Neural cell (in vitro differentiated cells): Measurements from ENCODE around the gene ADM. TPM values are rescaled to one million over a fixed set of nuclear protein-coding genes. Genes with fewer than 3 reads are reported as not detected.

ENCODE experiments used
- H2AFZ ChIP-seq: fragments of 200-600, 300-800 bp; sonication (generic), shearing (Covaris generic); 2 replicates; pipeline ENCODE4 v1.6.0; 2014; ENCODE audit warnings: low read depth, mild to moderate bottlenecking, antibody characterized with exemption, low read length, moderate library complexity
- H3F3A ChIP-seq: fragments of 200-600 bp; shearing (Covaris generic); 2 replicates; pipeline ENCODE4 v1.6.1; 2016; ENCODE audit warnings: mild to moderate bottlenecking, moderate library complexity, mixed read lengths, antibody characterized with exemption, low read length; ENCODE audit not compliant: insufficient read depth, poor library complexity, severe bottlenecking
- H3K27ac ChIP-seq: fragments of 200-600, 300-800 bp; sonication (generic), shearing (Covaris generic); 2 replicates; pipeline ENCODE4 v1.5.1; 2014; ENCODE audit warnings: mild to moderate bottlenecking, low read length, moderate library complexity
- H3K27me3 ChIP-seq: fragments of 300-800, 200-600 bp; sonication (generic), shearing (Covaris generic); 2 replicates; pipeline ENCODE4 v1.6.0; 2014; ENCODE audit warnings: mild to moderate bottlenecking, low read depth, low read length, moderate library complexity; ENCODE audit not compliant: insufficient read depth
- H3K36me3 ChIP-seq: fragments of 300-800, 200-600 bp; sonication (generic), shearing (Covaris generic); 2 replicates; pipeline ENCODE4 v1.5.1; 2014; ENCODE audit warnings: mild to moderate bottlenecking, antibody characterized with exemption, low read length, moderate library complexity; ENCODE audit not compliant: insufficient read depth
- H3K4me2 ChIP-seq: fragments of 300-800, 200-600 bp; sonication (generic), shearing (Covaris generic); 2 replicates; pipeline ENCODE4 v1.6.0; 2014; ENCODE audit warnings: mild to moderate bottlenecking, low read length
- H3K4me3 ChIP-seq: fragments of 300-800, 200-600 bp; sonication (generic), shearing (Covaris generic); 2 replicates; pipeline ENCODE4 v1.5.1; 2014; ENCODE audit warnings: mild to moderate bottlenecking, low read length, moderate library complexity
- H3K79me2 ChIP-seq: fragments of 200-600 bp; shearing (Covaris generic); replicated peaks from 2 replicates; pipeline ENCODE4 v1.6.0; 2014; ENCODE audit warnings: mild to moderate bottlenecking, low read length, moderate library complexity; ENCODE audit not compliant: insufficient read depth
- H3K9ac ChIP-seq: fragments of 300-800, 200-600 bp; sonication (generic), shearing (Covaris generic); 2 replicates; pipeline ENCODE4 v1.6.1; 2016; ENCODE audit warnings: mild to moderate bottlenecking, low read length, mixed read lengths
- H3K9me2 ChIP-seq: fragments of 200-600 bp; shearing (Covaris generic); 2 replicates; pipeline ENCODE4 v1.6.1; 2016; ENCODE audit warnings: mild to moderate bottlenecking, low read length, mixed read lengths; ENCODE audit not compliant: insufficient read depth
- H3K9me3 ChIP-seq: fragments of 200-600, 300-800 bp; sonication (generic), shearing (Covaris generic); 2 replicates; pipeline ENCODE4 v1.6.1; 2016; ENCODE audit warnings: mild to moderate bottlenecking, mixed run types, low read length, moderate library complexity, mixed read lengths
- H4K20me1 ChIP-seq: fragments of 200-600 bp; shearing (Covaris generic); 2 replicates; pipeline ENCODE4 v1.6.1; 2016; ENCODE audit warnings: mild to moderate bottlenecking, mixed run types; ENCODE audit not compliant: insufficient read depth
- CTCF ChIP-seq: fragments of 450-650 bp; IDR thresholded peaks from 2 replicates; pipeline ENCODE4 v1.5.1; 2014; ENCODE audit warnings: antibody characterized with exemption, mild to moderate bottlenecking, moderate library complexity; ENCODE audit not compliant: poor library complexity, severe bottlenecking
- EP300 ChIP-seq: fragments of 450-650 bp; conservative IDR thresholded peaks from 2 replicates; pipeline ENCODE4 v1.6.1; 2014; ENCODE audit warnings: antibody characterized with exemption, mild to moderate bottlenecking, moderate library complexity; ENCODE audit not compliant: poor library complexity, severe bottlenecking
- EZH2 ChIP-seq: fragments of 200-600, 300-800 bp; shearing (Covaris generic), sonication (generic); IDR thresholded peaks from 2 replicates; pipeline ENCODE4 v1.6.1; 2014; ENCODE audit warnings: antibody characterized with exemption, low read length, borderline replicate concordance, mild to moderate bottlenecking; ENCODE audit not compliant: insufficient read depth, poor library complexity, severe bottlenecking
- MXI1 ChIP-seq: fragments of 450-650 bp; conservative IDR thresholded peaks from 2 replicates; pipeline ENCODE4 v1.6.1; 2014; ENCODE audit warnings: antibody characterized with exemption, mild to moderate bottlenecking; ENCODE audit not compliant: poor library complexity, severe bottlenecking
- POLR2AphosphoS5 ChIP-seq: IDR thresholded peaks from 2 replicates; pipeline ENCODE4 v1.6.1; 2012
- RAD21 ChIP-seq: fragments of 450-650 bp; conservative IDR thresholded peaks from 2 replicates; pipeline ENCODE4 v1.6.1; 2014; ENCODE audit warnings: antibody characterized with exemption, mild to moderate bottlenecking, moderate library complexity
- SMC3 ChIP-seq: fragments of 450-650 bp; conservative IDR thresholded peaks from 2 replicates; pipeline ENCODE4 v1.6.1; 2014; ENCODE audit warnings: antibody characterized with exemption, mild to moderate bottlenecking, moderate library complexity; ENCODE audit not compliant: poor library complexity
- TAF1 ChIP-seq: IDR thresholded peaks from 2 replicates; pipeline ENCODE4 v1.6.1; 2012; ENCODE audit warnings: low read depth
- polyA plus RNA-seq: library from polyadenylated mRNA; depleted of rRNA; stranded (reverse); fragments of >200 nt; gene quantifications from 2 replicates; pipeline ENCODE4 v1.2.3, GENCODE V29; 2014
- TF ChIP-seq, protein P1 (sequence below): IDR thresholded peaks from 2 replicates; pipeline ENCODE4 v1.6.1; 2012; ENCODE audit warnings: borderline replicate concordance

Gene ADM
- polyA plus RNA-seq, 1 donor from 2014 or later, result 1.6 TPM

DNA sequence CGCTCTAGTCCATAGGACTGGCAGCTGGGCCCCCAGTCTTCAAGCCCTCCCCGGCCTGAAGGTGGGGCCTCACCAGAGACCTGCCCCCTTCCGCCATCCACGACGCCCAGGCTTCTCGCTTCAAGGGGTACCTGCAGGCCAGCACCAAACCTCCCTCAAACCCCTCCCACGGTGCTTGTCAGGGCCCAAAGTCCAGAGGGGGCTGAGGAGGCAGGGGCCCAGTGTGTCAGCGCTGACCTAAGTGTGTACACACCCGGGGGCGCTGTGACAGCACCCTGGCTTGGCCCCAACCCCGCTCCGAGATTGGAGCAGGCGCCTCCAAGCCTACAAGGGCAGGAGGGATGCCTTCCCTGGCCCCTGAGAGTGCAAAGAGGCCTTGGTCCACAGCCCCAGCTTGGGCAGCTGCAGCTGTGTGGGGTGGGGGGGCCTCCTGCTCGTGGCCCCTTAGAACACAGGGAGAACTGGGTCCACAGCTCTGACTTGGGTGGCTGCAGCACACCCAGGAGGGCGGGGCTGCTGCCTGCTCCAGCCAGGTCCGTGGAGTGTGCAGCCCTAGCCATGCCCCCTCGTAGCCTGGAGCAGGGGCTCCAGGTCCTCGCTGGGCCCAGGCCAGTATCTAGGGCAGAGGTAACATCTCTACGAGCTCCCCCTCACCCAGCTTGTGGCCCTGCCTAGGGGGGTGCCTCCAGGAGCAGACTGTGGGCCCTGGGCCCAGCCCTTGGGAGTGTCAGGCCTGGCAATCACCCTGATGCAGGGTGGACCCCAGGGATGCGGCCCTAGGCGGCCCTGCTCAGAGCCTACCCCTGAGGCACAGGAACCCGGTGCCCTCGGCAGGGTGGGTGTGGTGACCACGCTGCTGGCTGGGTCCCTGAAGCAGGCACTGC, 15.8 kb upstream of the ADM start:
- Histone ChIP-seq H3K9ac (no peak overlapping the region), H3K27me3 (no peaks in the 10 kb centered on the region), H3K9me2 (no peaks in the 10 kb centered on the region), H3K36me3 (no peaks in the 10 kb centered on the region), H3K4me2 (no peak overlapping the region), H3K27ac (no peak overlapping the region), H3K9me3 (no peaks in the 10 kb centered on the region), H2AFZ (no peak overlapping the region), H3F3A (no peaks in the 10 kb centered on the region), H3K4me3 (no peak overlapping the region), H3K79me2 (peaks cover 28% of the 10 kb centered on the region), H4K20me1 (no peaks in the 10 kb centered on the region)
- TF ChIP-seq TAF1 (no peak), POLR2AphosphoS5 (no peak), RAD21 (no peak), SMC3 (no peak), MXI1 (no peak), CTCF (no peak), EZH2 (no peak)

DNA sequence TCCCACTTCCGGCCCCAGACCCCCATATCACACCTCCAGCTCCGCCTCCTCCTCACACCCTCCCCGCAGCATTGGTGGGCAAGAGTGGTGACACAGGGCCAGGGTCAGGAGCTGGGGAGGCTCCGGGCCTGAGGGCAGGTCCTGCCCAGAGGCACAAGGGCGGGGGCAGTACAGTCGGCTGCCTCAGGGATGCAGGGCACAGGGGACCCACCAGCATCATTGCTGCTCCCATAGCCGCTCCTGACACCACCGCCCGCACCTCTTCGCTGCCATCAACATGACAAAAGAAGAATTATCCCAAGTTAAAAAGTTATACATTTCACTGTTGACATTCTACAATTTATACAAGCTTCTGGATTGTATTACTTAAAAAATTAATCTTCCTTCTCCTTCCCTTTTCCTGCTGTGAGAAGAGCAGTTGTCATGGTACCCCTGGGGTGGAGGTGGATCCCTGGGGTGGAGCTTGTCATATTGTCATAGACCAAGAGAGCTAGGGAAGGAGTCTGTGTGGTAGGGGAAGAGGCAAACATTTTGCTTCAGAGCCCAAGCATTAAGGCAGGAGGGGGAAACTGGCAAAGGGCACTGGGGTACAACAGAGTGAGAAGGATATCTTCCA, 15.0 kb upstream of the ADM start:
- Histone ChIP-seq H3K27ac (no peak overlapping the region), H3K4me2 (no peak overlapping the region), H2AFZ (no peak overlapping the region), H3K9me2 (no peaks in the 10 kb centered on the region), H3K9me3 (no peaks in the 10 kb centered on the region), H3K27me3 (peaks cover 5% of the 10 kb centered on the region), H4K20me1 (no peaks in the 10 kb centered on the region), H3K79me2 (peaks cover 24% of the 10 kb centered on the region), H3F3A (no peaks in the 10 kb centered on the region), H3K9ac (no peak overlapping the region), H3K4me3 (no peak overlapping the region), H3K36me3 (no peaks in the 10 kb centered on the region)
- no peak for TF ChIP-seq TAF1
- no peak for TF ChIP-seq SMC3
- TF ChIP-seq POLR2AphosphoS5, result no peak
- TF ChIP-seq MXI1, result no peak
- TF ChIP-seq RAD21, result no peak
- TF ChIP-seq, protein P1, sequence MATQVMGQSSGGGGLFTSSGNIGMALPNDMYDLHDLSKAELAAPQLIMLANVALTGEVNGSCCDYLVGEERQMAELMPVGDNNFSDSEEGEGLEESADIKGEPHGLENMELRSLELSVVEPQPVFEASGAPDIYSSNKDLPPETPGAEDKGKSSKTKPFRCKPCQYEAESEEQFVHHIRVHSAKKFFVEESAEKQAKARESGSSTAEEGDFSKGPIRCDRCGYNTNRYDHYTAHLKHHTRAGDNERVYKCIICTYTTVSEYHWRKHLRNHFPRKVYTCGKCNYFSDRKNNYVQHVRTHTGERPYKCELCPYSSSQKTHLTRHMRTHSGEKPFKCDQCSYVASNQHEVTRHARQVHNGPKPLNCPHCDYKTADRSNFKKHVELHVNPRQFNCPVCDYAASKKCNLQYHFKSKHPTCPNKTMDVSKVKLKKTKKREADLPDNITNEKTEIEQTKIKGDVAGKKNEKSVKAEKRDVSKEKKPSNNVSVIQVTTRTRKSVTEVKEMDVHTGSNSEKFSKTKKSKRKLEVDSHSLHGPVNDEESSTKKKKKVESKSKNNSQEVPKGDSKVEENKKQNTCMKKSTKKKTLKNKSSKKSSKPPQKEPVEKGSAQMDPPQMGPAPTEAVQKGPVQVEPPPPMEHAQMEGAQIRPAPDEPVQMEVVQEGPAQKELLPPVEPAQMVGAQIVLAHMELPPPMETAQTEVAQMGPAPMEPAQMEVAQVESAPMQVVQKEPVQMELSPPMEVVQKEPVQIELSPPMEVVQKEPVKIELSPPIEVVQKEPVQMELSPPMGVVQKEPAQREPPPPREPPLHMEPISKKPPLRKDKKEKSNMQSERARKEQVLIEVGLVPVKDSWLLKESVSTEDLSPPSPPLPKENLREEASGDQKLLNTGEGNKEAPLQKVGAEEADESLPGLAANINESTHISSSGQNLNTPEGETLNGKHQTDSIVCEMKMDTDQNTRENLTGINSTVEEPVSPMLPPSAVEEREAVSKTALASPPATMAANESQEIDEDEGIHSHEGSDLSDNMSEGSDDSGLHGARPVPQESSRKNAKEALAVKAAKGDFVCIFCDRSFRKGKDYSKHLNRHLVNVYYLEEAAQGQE, result no peak
- no peak for TF ChIP-seq EP300
